CD14-positive monocyte (primary cell): ENCODE results near the gene TCF4. TPM values are rescaled to one million over a fixed set of nuclear protein-coding genes. Genes with fewer than 3 reads are reported as not detected.

Source experiments
- DNase-seq, 3 donors: peaks; one replicate each; pipeline ENCODE4 v3.0.0-alpha.2; 2011 to 2022
- H2AFZ ChIP-seq: 2 replicates; pipeline ENCODE4 v1.6.0; 2012; ENCODE audit warnings: mild to moderate bottlenecking, low read depth, low read length, inconsistent platforms; ENCODE audit not compliant: insufficient read depth, poor library complexity, severe bottlenecking
- H3K27ac ChIP-seq, 2 donors: 1 replicate in 1 of 2; 2 replicates in 1 of 2; pipeline ENCODE4 v1.5.1; 2012 to 2013; ENCODE audit warnings: low read length in 2 of 2, control low read depth in 1 of 2, inconsistent platforms in 1 of 2, low read depth in 1 of 2, mild to moderate bottlenecking in 1 of 2
- H3K27me3 ChIP-seq, 2 donors: one replicate each; pipeline versions ENCODE4 v1.6.0 to v1.6.1; 2011 to 2013; ENCODE audit warnings: low read length in 2 of 2; ENCODE audit not compliant: control insufficient read depth in 2 of 2, insufficient read depth in 2 of 2
- H3K36me3 ChIP-seq, 2 donors: replicated peaks in 1 of 2; 1 replicate in 1 of 2; 2 replicates in 1 of 2; pipeline versions ENCODE4 v1.5.1 to v1.6.1; 2012 to 2013; ENCODE audit warnings: low read length in 2 of 2, control low read depth in 1 of 2, inconsistent platforms in 1 of 2, mild to moderate bottlenecking in 1 of 2; ENCODE audit not compliant: insufficient read depth in 2 of 2, control insufficient read depth in 1 of 2
- H3K4me1 ChIP-seq, 2 donors: 1 replicate in 1 of 2; 2 replicates in 1 of 2; pipeline versions ENCODE4 v1.5.1 to v1.6.1; 2012 to 2013; ENCODE audit warnings: low read length in 2 of 2, control low read depth in 1 of 2, inconsistent platforms in 1 of 2, mild to moderate bottlenecking in 1 of 2, moderate library complexity in 1 of 2; ENCODE audit not compliant: insufficient read depth in 2 of 2, control insufficient read depth in 1 of 2
- H3K4me2 ChIP-seq: replicated peaks from 2 replicates; pipeline ENCODE3; 2012; ENCODE audit warnings: low read length, moderate library complexity, mild to moderate bottlenecking; ENCODE audit not compliant: poor library complexity, severe bottlenecking; ENCODE audit errors: extremely low read depth
- H3K4me3 ChIP-seq, 3 experiments: fragments of 200-600 bp in 1 of 3; sonication (generic) in 1 of 3; replicated peaks in 1 of 3; 1 replicate in 2 of 3; 2 replicates in 1 of 3; pipeline ENCODE4 v1.5.1; 2011 to 2013; ENCODE audit warnings: low read length in 3 of 3, mild to moderate bottlenecking in 3 of 3, control low read depth in 2 of 3, low read depth in 2 of 3, inconsistent platforms in 1 of 3, moderate library complexity in 1 of 3
- H3K79me2 ChIP-seq: 2 replicates; pipeline ENCODE4 v1.6.0; 2012; ENCODE audit warnings: mild to moderate bottlenecking, control low read depth, inconsistent platforms, low read length, moderate library complexity; ENCODE audit not compliant: insufficient read depth
- H3K9ac ChIP-seq: 2 replicates; pipeline ENCODE4 v1.6.0; 2017; ENCODE audit warnings: low read length, mild to moderate bottlenecking; ENCODE audit not compliant: insufficient read depth, poor library complexity, severe bottlenecking
- H3K9me3 ChIP-seq, 2 donors: replicated peaks in 1 of 2; 1 replicate in 1 of 2; 2 replicates in 1 of 2; pipeline versions ENCODE4 v1.5.1 to v1.6.1; 2012 to 2013; ENCODE audit warnings: low read length in 2 of 2, control low read depth in 1 of 2; ENCODE audit not compliant: control insufficient read depth in 1 of 2, insufficient read depth in 1 of 2
- H4K20me1 ChIP-seq: 2 replicates; pipeline ENCODE4 v1.6.0; 2012; ENCODE audit warnings: mild to moderate bottlenecking, low read length, control low read depth, moderate library complexity; ENCODE audit not compliant: insufficient read depth
- H3K27ac Mint-ChIP-seq, 7 donors: one replicate each; pipeline ENCODE4 v1.8.0; 2020; ENCODE audit warnings: mild to moderate bottlenecking in 7 of 7, mixed read lengths in 7 of 7, moderate library complexity in 6 of 7, inconsistent platforms in 2 of 7
- H3K27me3 Mint-ChIP-seq, 3 donors: one replicate each; pipeline ENCODE4 v1.8.0; 2021 to 2022; ENCODE audit warnings: low read depth in 3 of 3, mild to moderate bottlenecking in 3 of 3, mixed read lengths in 3 of 3, moderate library complexity in 3 of 3, inconsistent platforms in 1 of 3
- H3K36me3 Mint-ChIP-seq, 2 donors: one replicate each; pipeline ENCODE4 v1.8.0; 2020; ENCODE audit warnings: mixed read lengths in 2 of 2, inconsistent platforms in 1 of 2, mild to moderate bottlenecking in 1 of 2
- H3K4me1 Mint-ChIP-seq: one replicate; pipeline ENCODE4 v1.8.0; 2020; ENCODE audit warnings: mild to moderate bottlenecking, mixed read lengths
- H3K4me3 Mint-ChIP-seq, 2 donors: one replicate each; pipeline ENCODE4 v1.8.0; 2020; ENCODE audit warnings: mild to moderate bottlenecking in 2 of 2, mixed read lengths in 2 of 2, moderate library complexity in 1 of 2
- H3K9me3 Mint-ChIP-seq, 7 donors: one replicate each; pipeline ENCODE4 v1.8.0; 2020 to 2022; ENCODE audit warnings: mixed read lengths in 7 of 7, mild to moderate bottlenecking in 6 of 7, moderate library complexity in 6 of 7, inconsistent platforms in 2 of 7
- WGBS: methylation state at CpG from one replicate; pipeline ENCODE4 v1.1.5; 2013; ENCODE audit warnings: missing lambda C conversion rate; ENCODE audit not compliant: insufficient coverage; 5-methylcytosine and 5-hydroxymethylcytosine counted together
- intact Hi-C, 2 donors: fragments of 100-400 bp; cut with micrococcal nuclease; formaldehyde crosslinking; loops; one replicate each; pipeline versions ENCODE4 v1.15.0 to v1.15.1; 2023
- polyA plus RNA-seq, 3 donors: library from polyadenylated mRNA; depleted of rRNA in 1 of 3; unstranded in 2 of 3; stranded (reverse) in 1 of 3; fragments of 300-500 nt in 2 of 3; fragments of >200 nt in 1 of 3; fragmentation: Illumina TruSeq in 2 of 3; gene quantifications; 1 replicate in 2 of 3; 2 replicates in 1 of 3; pipeline ENCODE4 v1.2.3, GENCODE V29; 2012 to 2021
- TF ChIP-seq, protein P1 (sequence below): fragments of 200-600 bp; IDR thresholded peaks from one replicate; pipeline ENCODE4 v1.8.0; 2022; ENCODE audit warnings: antibody characterized with exemption, mild to moderate bottlenecking

The TCF4 gene
- polyA plus RNA-seq, 3 donors = 5.9 to 12.9 (median 10.7) TPM

DNA sequence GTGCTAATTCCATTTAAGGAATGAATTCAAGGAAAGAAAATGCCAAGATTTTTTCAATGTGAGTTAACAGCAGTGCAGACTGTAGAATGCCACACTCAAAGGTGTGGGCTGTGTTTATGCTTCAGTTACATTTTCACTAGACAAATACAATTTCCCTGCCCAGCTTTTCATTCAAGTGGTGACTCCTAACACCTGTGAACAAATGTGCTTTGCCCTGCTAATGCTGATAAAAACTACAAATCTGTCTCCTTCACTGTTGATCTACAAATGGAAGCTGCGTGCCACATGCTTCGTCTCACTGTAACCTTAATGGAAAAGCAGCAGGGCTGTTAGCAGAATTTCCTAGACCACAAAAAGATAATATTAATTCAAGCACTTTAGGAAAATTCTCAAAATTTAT, 19.8 kb upstream of the TCF4 start:
- no peak overlapping the region for H3K27ac ChIP-seq
- peaks cover 0 to 4% (median 2%) of the 10 kb centered on the region in 7 donors for H3K9me3 Mint-ChIP-seq
- peaks cover 10% of the 10 kb centered on the region for H3K4me1 Mint-ChIP-seq
- H3K4me3 Mint-ChIP-seq = no peak overlapping the region
- no peaks in the 10 kb centered on the region for H3K4me1 ChIP-seq
- no peaks in the 10 kb centered on the region for H3K79me2 ChIP-seq
- intact Hi-C loops = no loop called here
- no peak overlapping the region for H3K27ac Mint-ChIP-seq
- TF ChIP-seq, protein P1, sequence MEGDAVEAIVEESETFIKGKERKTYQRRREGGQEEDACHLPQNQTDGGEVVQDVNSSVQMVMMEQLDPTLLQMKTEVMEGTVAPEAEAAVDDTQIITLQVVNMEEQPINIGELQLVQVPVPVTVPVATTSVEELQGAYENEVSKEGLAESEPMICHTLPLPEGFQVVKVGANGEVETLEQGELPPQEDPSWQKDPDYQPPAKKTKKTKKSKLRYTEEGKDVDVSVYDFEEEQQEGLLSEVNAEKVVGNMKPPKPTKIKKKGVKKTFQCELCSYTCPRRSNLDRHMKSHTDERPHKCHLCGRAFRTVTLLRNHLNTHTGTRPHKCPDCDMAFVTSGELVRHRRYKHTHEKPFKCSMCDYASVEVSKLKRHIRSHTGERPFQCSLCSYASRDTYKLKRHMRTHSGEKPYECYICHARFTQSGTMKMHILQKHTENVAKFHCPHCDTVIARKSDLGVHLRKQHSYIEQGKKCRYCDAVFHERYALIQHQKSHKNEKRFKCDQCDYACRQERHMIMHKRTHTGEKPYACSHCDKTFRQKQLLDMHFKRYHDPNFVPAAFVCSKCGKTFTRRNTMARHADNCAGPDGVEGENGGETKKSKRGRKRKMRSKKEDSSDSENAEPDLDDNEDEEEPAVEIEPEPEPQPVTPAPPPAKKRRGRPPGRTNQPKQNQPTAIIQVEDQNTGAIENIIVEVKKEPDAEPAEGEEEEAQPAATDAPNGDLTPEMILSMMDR = no peak
- WGBS = no CpG with 5 or more reads among the region's 2 CpGs
- H3K4me2 ChIP-seq = no peak overlapping the region
- H3K36me3 Mint-ChIP-seq = no peaks in the 10 kb centered on the region
- H3K9ac ChIP-seq = no peak overlapping the region
- H3K9me3 ChIP-seq = no peaks in the 10 kb centered on the region
- no peak for DNase-seq
- no peaks in the 10 kb centered on the region for H3K27me3 ChIP-seq
- no peak overlapping the region for H3K4me3 ChIP-seq
- H4K20me1 ChIP-seq = no peaks in the 10 kb centered on the region
- no peak overlapping the region for H2AFZ ChIP-seq
- H3K27me3 Mint-ChIP-seq = no peaks in the 10 kb centered on the region
- no peaks in the 10 kb centered on the region for H3K36me3 ChIP-seq

GRCh38 chr18:55605733-55606338, 17.8 kb upstream of the TCF4 start:
- no peak overlapping the region for H3K27ac ChIP-seq
- Mint-ChIP-seq H3K4me1 (peaks cover 10% of the 10 kb centered on the region), H3K36me3 (no peaks in the 10 kb centered on the region), H3K27ac (no peak overlapping the region), H3K9me3 (peaks cover 0 to 3% (median 0%) of the 10 kb centered on the region in 7 donors), H3K4me3 (no peak overlapping the region), H3K27me3 (no peaks in the 10 kb centered on the region)
- 95% methylated on average over 2 of the region's 7 CpGs for WGBS
- H3K79me2 ChIP-seq = no peaks in the 10 kb centered on the region
- H3K4me3 ChIP-seq = no peak overlapping the region
- H2AFZ ChIP-seq = no peak overlapping the region
- no peaks in the 10 kb centered on the region for H4K20me1 ChIP-seq
- intact Hi-C loops = no loop called here
- no peaks in the 10 kb centered on the region for H3K36me3 ChIP-seq
- no peak for DNase-seq
- H3K9me3 ChIP-seq = no peaks in the 10 kb centered on the region
- no peaks in the 10 kb centered on the region for H3K4me1 ChIP-seq
- no peak overlapping the region for H3K9ac ChIP-seq
- no peak overlapping the region for H3K4me2 ChIP-seq
- TF ChIP-seq, protein P1 = no peak
- H3K27me3 ChIP-seq = no peaks in the 10 kb centered on the region
